ENCODE data around the gene VAT1. TPM values are rescaled to one million over a fixed set of nuclear protein-coding genes. Genes with fewer than 3 reads are reported as not detected.
A peak's percentile ranks its signal among the peaks of the same experiment; 100 is the strongest.
"Not testable (repeated sequence)": the region's sequence is repeated elsewhere in the genome, so short reads cannot be mapped to it uniquely, and the experiment has no call there.

The VAT1 gene
- total RNA-seq, 3 donors from 2014 or later, result 125 to 402 (median 173) TPM

DNA sequence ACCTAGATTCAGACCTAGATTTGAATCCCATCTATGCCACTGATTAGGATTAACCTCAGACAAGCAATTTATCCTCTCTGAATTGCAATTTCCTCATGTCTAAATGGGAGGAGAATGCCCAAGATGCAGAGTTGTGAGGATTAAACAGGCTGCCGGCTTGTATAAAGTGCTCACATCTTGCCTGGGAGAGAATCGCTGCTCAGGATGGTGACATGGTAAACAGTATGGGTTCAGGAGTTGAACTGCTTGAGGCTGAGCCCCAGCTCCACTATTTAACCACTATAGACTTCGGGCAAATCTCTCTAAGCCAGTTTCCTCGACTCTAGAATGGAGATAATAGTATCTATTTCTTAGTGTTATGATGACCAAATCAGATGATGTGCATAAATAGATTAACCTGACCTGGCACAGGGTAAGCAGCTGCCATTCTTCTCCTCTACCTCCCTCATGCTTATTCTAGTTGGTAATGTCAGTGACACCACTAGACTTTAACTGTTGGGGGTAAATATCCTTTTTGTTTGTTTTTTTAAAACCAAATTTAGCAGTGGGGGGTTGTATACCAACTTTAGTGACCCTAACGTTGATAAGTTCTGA lies 24.7 kb downstream of the VAT1 start:
- Histone ChIP-seq H3K9me3 (no peaks in the 10 kb centered on the region), H3K27ac (peak overlapping the region; percentile 71 to 95), H3K27me3 (no peaks in the 10 kb centered on the region), H3K36me3 (no peaks in the 10 kb centered on the region), H3K4me1 (peaks cover 0 to 8% of the 10 kb centered on the region in 2 donors), H3K4me3 (peak overlapping the region in 2 of 3 donors; percentile 51 to 80)
- intact Hi-C loops (cut with DNase I; ENCODE audit: low total_unique reads), result no loop called here
- DNase-seq (ENCODE audit: low spot score in 2 of 2), result no peak
- TF ChIP-seq POLR2AphosphoS5 (IDR thresholded peaks at IDR 0.05) (no peak), POLR2A (IDR thresholded peaks at IDR 0.05) (no peak)
- TF ChIP-seq, protein P1, sequence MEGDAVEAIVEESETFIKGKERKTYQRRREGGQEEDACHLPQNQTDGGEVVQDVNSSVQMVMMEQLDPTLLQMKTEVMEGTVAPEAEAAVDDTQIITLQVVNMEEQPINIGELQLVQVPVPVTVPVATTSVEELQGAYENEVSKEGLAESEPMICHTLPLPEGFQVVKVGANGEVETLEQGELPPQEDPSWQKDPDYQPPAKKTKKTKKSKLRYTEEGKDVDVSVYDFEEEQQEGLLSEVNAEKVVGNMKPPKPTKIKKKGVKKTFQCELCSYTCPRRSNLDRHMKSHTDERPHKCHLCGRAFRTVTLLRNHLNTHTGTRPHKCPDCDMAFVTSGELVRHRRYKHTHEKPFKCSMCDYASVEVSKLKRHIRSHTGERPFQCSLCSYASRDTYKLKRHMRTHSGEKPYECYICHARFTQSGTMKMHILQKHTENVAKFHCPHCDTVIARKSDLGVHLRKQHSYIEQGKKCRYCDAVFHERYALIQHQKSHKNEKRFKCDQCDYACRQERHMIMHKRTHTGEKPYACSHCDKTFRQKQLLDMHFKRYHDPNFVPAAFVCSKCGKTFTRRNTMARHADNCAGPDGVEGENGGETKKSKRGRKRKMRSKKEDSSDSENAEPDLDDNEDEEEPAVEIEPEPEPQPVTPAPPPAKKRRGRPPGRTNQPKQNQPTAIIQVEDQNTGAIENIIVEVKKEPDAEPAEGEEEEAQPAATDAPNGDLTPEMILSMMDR (IDR thresholded peaks at IDR 0.05), result no peak

DNA sequence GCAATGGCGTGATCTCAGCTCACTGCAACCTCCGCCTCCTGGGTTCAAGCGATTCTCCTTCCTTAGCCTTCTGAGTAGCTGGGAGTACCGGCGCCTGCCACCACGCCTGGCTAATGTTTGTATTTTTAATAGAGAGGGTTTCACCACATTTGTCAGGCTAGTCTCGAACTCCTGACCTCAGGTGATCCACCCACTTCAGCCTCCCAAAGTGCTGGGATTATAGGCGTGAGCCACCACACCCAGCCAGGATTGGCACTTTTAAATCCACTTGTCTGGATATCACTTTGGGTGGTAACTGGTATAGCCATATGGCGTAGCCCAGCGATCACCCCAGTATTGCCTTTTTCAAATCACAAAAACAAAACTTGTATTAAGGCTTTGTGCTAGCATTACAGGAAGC lies 28.3 kb downstream of the VAT1 start:
- H3K4me1 ChIP-seq; intact Hi-C loops (cut with DNase I; ENCODE audit: low total_unique reads); H3K27ac ChIP-seq; H3K9me3 ChIP-seq; H3K36me3 ChIP-seq; DNase-seq (ENCODE audit: low spot score in 2 of 2); H3K27me3 ChIP-seq; H3K4me3 ChIP-seq: not testable (repeated sequence)

DNA sequence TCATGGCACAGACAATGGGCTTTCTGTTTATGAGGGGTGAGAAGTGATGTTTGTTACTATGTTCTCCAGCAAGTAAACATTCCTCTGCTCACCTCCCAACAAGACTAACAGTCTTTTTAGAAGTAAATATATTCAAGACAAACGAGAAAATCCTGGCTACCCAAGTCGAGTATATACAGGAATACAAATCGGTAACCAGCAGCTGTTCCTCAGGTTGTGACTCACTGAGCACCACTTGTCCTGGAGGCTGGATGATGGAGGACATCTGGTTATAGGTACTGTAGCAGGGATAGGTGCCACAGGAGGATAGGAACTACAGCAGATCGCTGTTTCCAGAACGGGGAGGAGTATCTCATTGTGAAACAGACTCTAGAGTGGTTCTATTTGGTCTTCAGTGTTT lies 29.3 kb downstream of the VAT1 start:
- no peaks in the 10 kb centered on the region for H3K27me3 ChIP-seq
- H3K4me1 ChIP-seq, result no peaks in the 10 kb centered on the region
- H3K9me3 ChIP-seq, result no peaks in the 10 kb centered on the region
- intact Hi-C loops (cut with DNase I; ENCODE audit: low total_unique reads), result no loop called here
- TF ChIP-seq, protein P1 (IDR thresholded peaks at IDR 0.05), result no peak
- TF ChIP-seq POLR2A (IDR thresholded peaks at IDR 0.05), result no peak
- no peak for TF ChIP-seq POLR2AphosphoS5 (IDR thresholded peaks at IDR 0.05)
- no peak for DNase-seq (ENCODE audit: low spot score in 2 of 2)
- no peaks in the 10 kb centered on the region for H3K36me3 ChIP-seq
- no peak overlapping the region for H3K4me3 ChIP-seq
- no peak overlapping the region for H3K27ac ChIP-seq

- Histone ChIP-seq H3K9me3 (no peaks in the 10 kb centered on the region), H3K4me1 (no peaks in the 10 kb centered on the region), H3K4me3 (no peak overlapping the region), H3K27ac (peak overlapping the region in 1 of 2 donors; percentile 3), H3K27me3 (no peaks in the 10 kb centered on the region), H3K36me3 (no peaks in the 10 kb centered on the region)
- TF ChIP-seq, protein P1 (IDR thresholded peaks at IDR 0.05), result no peak
- TF ChIP-seq POLR2A (IDR thresholded peaks at IDR 0.05) (no peak), POLR2AphosphoS5 (IDR thresholded peaks at IDR 0.05) (no peak)
- intact Hi-C loops (cut with DNase I; ENCODE audit: low total_unique reads), result no loop called here
- DNase-seq (ENCODE audit: low spot score in 2 of 2), result no peak
These were observed 30.7 kb downstream of the VAT1 start for GRCh38 chr17:42991471-42991870.

GRCh38 chr17:42989726-42990652 lies 32.2 kb downstream of the VAT1 start:
- H3K36me3 ChIP-seq, result no peaks in the 10 kb centered on the region
- no peaks in the 10 kb centered on the region for H3K4me1 ChIP-seq
- H3K4me3 ChIP-seq, result no peak overlapping the region
- intact Hi-C loops (cut with DNase I; ENCODE audit: low total_unique reads), result no loop called here
- DNase-seq (ENCODE audit: low spot score in 2 of 2), result no peak
- H3K9me3 ChIP-seq, result no peaks in the 10 kb centered on the region
- no peaks in the 10 kb centered on the region for H3K27me3 ChIP-seq
- peak overlapping the region in 1 of 2 donors; percentile 15 for H3K27ac ChIP-seq
- no peak for TF ChIP-seq POLR2A (IDR thresholded peaks at IDR 0.05)
- TF ChIP-seq POLR2AphosphoS5 (IDR thresholded peaks at IDR 0.05), result no peak
- TF ChIP-seq, protein P1 (IDR thresholded peaks at IDR 0.05), result no peak
